ENCODE results near the gene PALM. TPM values are rescaled to one million over a fixed set of nuclear protein-coding genes. Genes with fewer than 3 reads are reported as not detected.

Gene PALM
- total RNA-seq, 2 donors from 2014 or later, result 14.4 to 28.4 TPM

GRCh38 chr19:792306-792885, 83.7 kb downstream of the PALM start:
- no peaks in the 10 kb centered on the region for H3K9me3 ChIP-seq
- peaks cover 6 to 16% of the 10 kb centered on the region in 2 donors for H3K4me1 ChIP-seq (ENCODE audit: control insufficient read depth in 1 of 2, low read depth in 2 of 2)
- no peak overlapping the region for H3K27ac ChIP-seq
- DNase-seq (ENCODE audit: low spot score), result no peak
- H3K27me3 ChIP-seq (replicated peaks; ENCODE audit: insufficient read depth), result no peaks in the 10 kb centered on the region
- no peaks in the 10 kb centered on the region for H3K36me3 ChIP-seq
- no peak for TF ChIP-seq CTCF (IDR thresholded peaks at IDR 0.05)
- no peak overlapping the region for H3K4me3 ChIP-seq
- ATAC-seq (ENCODE audit: insufficient number of reproducible peaks, low FRiP score, low read depth), result no peak

- DNase-seq (ENCODE audit: low spot score) (no peak), ATAC-seq (ENCODE audit: insufficient number of reproducible peaks, low FRiP score, low read depth) (no peak)
- H3K4me3 ChIP-seq, result no peak overlapping the region
- no peak for TF ChIP-seq CTCF (IDR thresholded peaks at IDR 0.05)
- peaks cover 7 to 21% of the 10 kb centered on the region in 2 donors for H3K4me1 ChIP-seq (ENCODE audit: control insufficient read depth in 1 of 2, low read depth in 2 of 2)
- no peaks in the 10 kb centered on the region for H3K9me3 ChIP-seq
- no peak overlapping the region for H3K27ac ChIP-seq
- no peaks in the 10 kb centered on the region for H3K27me3 ChIP-seq (replicated peaks; ENCODE audit: insufficient read depth)
- no peaks in the 10 kb centered on the region for H3K36me3 ChIP-seq
These were observed 85.1 kb downstream of the PALM start for GRCh38 chr19:793806-794205.

- ATAC-seq (ENCODE audit: insufficient number of reproducible peaks, low FRiP score, low read depth) (no peak), DNase-seq (ENCODE audit: low spot score) (no peak)
- TF ChIP-seq CTCF (IDR thresholded peaks at IDR 0.05), result no peak
- H3K4me3 ChIP-seq, result peak overlapping the region; percentile 6
- H3K27ac ChIP-seq, result peak overlapping the region in 1 of 2 donors; percentile 11
- H3K36me3 ChIP-seq, result no peaks in the 10 kb centered on the region
- H3K27me3 ChIP-seq (replicated peaks; ENCODE audit: insufficient read depth), result no peaks in the 10 kb centered on the region
- H3K4me1 ChIP-seq (ENCODE audit: control insufficient read depth in 1 of 2, low read depth in 2 of 2), result peaks cover 20 to 34% of the 10 kb centered on the region in 2 donors
- no peaks in the 10 kb centered on the region for H3K9me3 ChIP-seq
These were observed 86.4 kb downstream of the PALM start for GRCh38 chr19:795073-795611.

GRCh38 chr19:795691-796581, 87.2 kb downstream of the PALM start:
- Histone ChIP-seq H3K4me3 (peak overlapping the region; percentile 86), H3K27me3 (replicated peaks; ENCODE audit: insufficient read depth) (no peaks in the 10 kb centered on the region), H3K4me1 (ENCODE audit: control insufficient read depth in 1 of 2, low read depth in 2 of 2) (peaks cover 28 to 42% of the 10 kb centered on the region in 2 donors), H3K27ac (peak overlapping the region in 1 of 2 donors; percentile 46), H3K9me3 (no peaks in the 10 kb centered on the region), H3K36me3 (no peaks in the 10 kb centered on the region)
- TF ChIP-seq CTCF (IDR thresholded peaks at IDR 0.05), result no peak
- DNase-seq (ENCODE audit: low spot score) (no peak), ATAC-seq (ENCODE audit: insufficient number of reproducible peaks, low FRiP score, low read depth) (no peak)

Data from thoracic aorta (tissue), 2 donors.